AG04450 (cell line): ENCODE measurements around the gene FTSJ3. TPM values are rescaled to one million over a fixed set of nuclear protein-coding genes. Genes with fewer than 3 reads are reported as not detected.

Source experiments
- CTCF ChIA-PET: fragments of 300-600, 350-600 bp; formaldehyde crosslinking; extraction: SDS; loops from one replicate; lab custom pipeline; 2022; ENCODE audit warnings: antibody characterized with exemption, inconsistent platforms; lab: Charles Lee
- POLR2A ChIA-PET: fragments of 350-600 bp; formaldehyde crosslinking; extraction: SDS; loops from one replicate; lab custom pipeline; 2021; ENCODE audit warnings: antibody characterized with exemption, inconsistent platforms; lab: Yijun Ruan, JAX
- DNase-seq: peaks from one replicate; pipeline ENCODE4 v3.0.0-alpha.2; 2011; ENCODE audit warnings: low read depth, low spot score
- H3K27ac ChIP-seq: one replicate; pipeline ENCODE4 v1.5.1; 2012; ENCODE audit warnings: low read depth, low read length, control low read depth
- H3K27me3 ChIP-seq: one replicate; pipeline ENCODE4 v1.6.0; 2012; ENCODE audit warnings: low read length; ENCODE audit not compliant: control insufficient read depth, insufficient read depth
- H3K4me3 ChIP-seq: 2 replicates; pipeline ENCODE4 v1.5.1; 2011; ENCODE audit warnings: mild to moderate bottlenecking, low read depth, low read length, control low read depth
- H3K9me3 ChIP-seq: 2 replicates; pipeline ENCODE4 v1.5.1; 2012; ENCODE audit warnings: low read length; ENCODE audit not compliant: control insufficient read depth, insufficient read depth
- CTCF ChIP-seq: IDR thresholded peaks from 2 replicates; pipeline ENCODE4 v1.5.1; 2011; ENCODE audit warnings: low read depth, low read length, control low read depth, inconsistent platforms
- polyA plus RNA-seq: library from polyadenylated mRNA; depleted of rRNA; stranded (reverse); fragments of >200 nt; gene quantifications from 2 replicates; pipeline ENCODE4 v1.2.3, GENCODE V29; 2011

Gene FTSJ3
- polyA plus RNA-seq, 1 experiment: 58.4 TPM

- ChIA-PET POLR2A (interaction anchor here (0.6 to 1.6 kb wide), 3 partner anchors 29 to 74 kb away, joined by 4 to 7 read pairs (median 4); partner anchors contain the start of gene SMARCD2), CTCF (interaction anchor here (1.2 to 1.7 kb wide), 2 partner anchors 60 to 350 kb away, joined by 3 to 5 read pairs; no protein-coding TSS in a partner anchor)
- Histone ChIP-seq H3K27ac (no peak overlapping the region), H3K4me3 (peak overlapping the region; percentile 65), H3K9me3 (no peaks in the 10 kb centered on the region), H3K27me3 (no peaks in the 10 kb centered on the region)
- DNase-seq: no peak
- TF ChIP-seq CTCF: no peak
These were observed 52.0 kb downstream of the FTSJ3 start for GRCh38 chr17:63775420-63775819.

- H3K9me3 ChIP-seq: no peaks in the 10 kb centered on the region
- ChIA-PET POLR2A (interaction anchor here (0.6 to 2.0 kb wide), 7 partner anchors 9 to 75 kb away, joined by 3 to 7 read pairs (median 5); partner anchors contain the start of genes PSMC5 and SMARCD2), CTCF (interaction anchor here (1.2 to 1.7 kb wide), 2 partner anchors 60 to 349 kb away, joined by 3 to 5 read pairs; no protein-coding TSS in a partner anchor)
- no peak for DNase-seq
- H3K4me3 ChIP-seq: peak overlapping the region; percentile 65
- no peaks in the 10 kb centered on the region for H3K27me3 ChIP-seq
- H3K27ac ChIP-seq: no peak overlapping the region
- TF ChIP-seq CTCF: no peak
These were observed 52.5 kb downstream of the FTSJ3 start for GRCh38 chr17:63774969-63775265.

GRCh38 chr17:63774141-63774968 is 53.1 kb downstream of the FTSJ3 start, which contains the start of gene DDX42:
Gene DDX42, plus strand, starts transcription at chr17:63774170. Its CDS starts 12,880 bp downstream, at chr17:63787050.
- no peak for DNase-seq
- Histone ChIP-seq H3K9me3 (no peaks in the 10 kb centered on the region), H3K27me3 (no peaks in the 10 kb centered on the region), H3K27ac (peak within 1 kb of the TSS; percentile 99), H3K4me3 (peak within 1 kb of the TSS; percentile 65)
- POLR2A ChIA-PET: interaction anchor here (0.6 to 2.0 kb wide), 21 partner anchors 8 to 731 kb away, joined by 3 to 12 read pairs (median 5); partner anchors contain the start of genes CEP95, DDX5, FTSJ3 and PSMC5
- TF ChIP-seq CTCF: 0 out of 2 replicates have a peak, but pooled peaks have one; percentile 22
- CTCF ChIA-PET: interaction anchor here (1.2 to 1.3 kb wide), 2 partner anchors 25 to 61 kb away, joined by 3 read pairs; no protein-coding TSS in a partner anchor

- no peak for TF ChIP-seq CTCF
These were observed 54.0 kb downstream of the FTSJ3 start, which contains the start of gene CCDC47 for GRCh38 chr17:63773272-63774140. Gene CCDC47, minus strand, starts transcription at chr17:63773597. Its CDS starts 7,422 bp downstream, at chr17:63766175.

More at GRCh38 chr17:63773272-63774140, 54.0 kb downstream of the FTSJ3 start, which contains the start of gene CCDC47:
- peak within 1 kb of the TSS; percentile 99 for H3K27ac ChIP-seq
- peak within 1 kb of the TSS; percentile 65 for H3K4me3 ChIP-seq
- H3K27me3 ChIP-seq: no peaks in the 10 kb centered on the region
- no peaks in the 10 kb centered on the region for H3K9me3 ChIP-seq
- CTCF ChIA-PET: interaction anchor here (0.7 to 1.7 kb wide), 3 partner anchors 9 to 24 kb away, joined by 3 read pairs; no protein-coding TSS in a partner anchor
- peak; percentile 97 for DNase-seq
- POLR2A ChIA-PET: interaction anchor here (0.6 to 2.0 kb wide), 26 partner anchors 9 to 732 kb away, joined by 3 to 12 read pairs (median 4); partner anchors contain the start of genes CEP95, DDX5, FTSJ3 and MAP3K3
